Cardiac muscle cell (in vitro differentiated cells and primary cell): ENCODE measurements around the gene RHBDD1. TPM values are rescaled to one million over a fixed set of nuclear protein-coding genes. Genes with fewer than 3 reads are reported as not detected.

Experiments
- DNase-seq, 2 donors: peaks; one replicate each; pipeline versions ENCODE4 v3.0.0 to v3.0.0-alpha.2; 2010 to 2017; ENCODE audit warnings: low read depth in 1 of 2, low spot score in 1 of 2
- H3K27ac ChIP-seq: fragments of 200-600 bp; sonication (generic); 2 replicates; pipeline ENCODE4 v1.5.1; 2016
- H3K27me3 ChIP-seq: fragments of 200-600 bp; sonication (generic); 2 replicates; pipeline ENCODE4 v1.6.0; 2016; ENCODE audit warnings: control low read depth
- H3K36me3 ChIP-seq: fragments of 200-600 bp; sonication (generic); 2 replicates; pipeline ENCODE4 v1.5.1; 2016; ENCODE audit warnings: control low read depth
- H3K4me1 ChIP-seq: fragments of 200-600 bp; sonication (generic); 2 replicates; pipeline ENCODE4 v1.8.1; 2017; ENCODE audit warnings: low read depth, mild to moderate bottlenecking, mixed run types
- H3K4me3 ChIP-seq: fragments of 200-600 bp; sonication (generic); 2 replicates; pipeline ENCODE4 v1.5.1; 2016; ENCODE audit warnings: mild to moderate bottlenecking
- H3K9me3 ChIP-seq: fragments of 200-600 bp; sonication (generic); 2 replicates; pipeline ENCODE4 v1.5.1; 2017; ENCODE audit warnings: low read depth, mild to moderate bottlenecking, control low read depth
- polyA plus RNA-seq: library from polyadenylated mRNA; unstranded; fragments of >200 nt; fragmentation: Nextera tagmentation; extraction: Ambion mirVana; gene quantifications from 2 replicates; pipeline ENCODE4 v1.2.1, GENCODE V29; 2016
- total RNA-seq: library from RNA; depleted of rRNA; stranded (reverse); fragments of >200 nt; gene quantifications from 2 replicates; pipeline ENCODE4 v1.2.3, GENCODE V29; 2016
- TF ChIP-seq, protein P1 (sequence below): IDR thresholded peaks from 2 replicates; pipeline ENCODE4 v1.5.1; 2012; ENCODE audit warnings: low read depth, mild to moderate bottlenecking, low read length

Gene RHBDD1
- total and polyA plus RNA-seq, 2 experiments from 2014 or later, result 6.3 to 12.9 TPM

DNA sequence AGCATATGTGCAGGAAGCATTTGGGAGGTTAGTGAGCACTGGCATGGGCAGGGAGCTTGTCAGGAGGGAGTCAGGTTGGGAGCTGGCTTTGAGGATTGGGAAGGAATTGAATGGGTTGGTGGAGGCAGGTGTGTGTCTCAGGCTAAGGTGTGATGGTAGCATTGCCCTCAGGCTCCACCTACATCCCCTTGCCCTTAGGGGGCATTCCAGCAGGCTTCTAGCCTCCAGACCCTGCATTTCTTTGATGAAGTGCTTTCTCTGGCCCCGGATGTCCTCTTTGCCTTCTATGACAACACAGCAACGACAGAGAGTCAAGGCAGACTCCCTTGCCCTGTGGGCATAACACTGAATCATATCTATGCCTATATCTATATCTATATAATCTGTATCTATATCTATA lies 13.5 kb downstream of the RHBDD1 start:
- Histone ChIP-seq H3K36me3 (no peaks in the 10 kb centered on the region), H3K9me3 (no peaks in the 10 kb centered on the region), H3K4me1 (no peaks in the 10 kb centered on the region), H3K27me3 (no peaks in the 10 kb centered on the region), H3K4me3 (no peak overlapping the region), H3K27ac (no peak overlapping the region)
- no peak for DNase-seq
- TF ChIP-seq, protein P1, sequence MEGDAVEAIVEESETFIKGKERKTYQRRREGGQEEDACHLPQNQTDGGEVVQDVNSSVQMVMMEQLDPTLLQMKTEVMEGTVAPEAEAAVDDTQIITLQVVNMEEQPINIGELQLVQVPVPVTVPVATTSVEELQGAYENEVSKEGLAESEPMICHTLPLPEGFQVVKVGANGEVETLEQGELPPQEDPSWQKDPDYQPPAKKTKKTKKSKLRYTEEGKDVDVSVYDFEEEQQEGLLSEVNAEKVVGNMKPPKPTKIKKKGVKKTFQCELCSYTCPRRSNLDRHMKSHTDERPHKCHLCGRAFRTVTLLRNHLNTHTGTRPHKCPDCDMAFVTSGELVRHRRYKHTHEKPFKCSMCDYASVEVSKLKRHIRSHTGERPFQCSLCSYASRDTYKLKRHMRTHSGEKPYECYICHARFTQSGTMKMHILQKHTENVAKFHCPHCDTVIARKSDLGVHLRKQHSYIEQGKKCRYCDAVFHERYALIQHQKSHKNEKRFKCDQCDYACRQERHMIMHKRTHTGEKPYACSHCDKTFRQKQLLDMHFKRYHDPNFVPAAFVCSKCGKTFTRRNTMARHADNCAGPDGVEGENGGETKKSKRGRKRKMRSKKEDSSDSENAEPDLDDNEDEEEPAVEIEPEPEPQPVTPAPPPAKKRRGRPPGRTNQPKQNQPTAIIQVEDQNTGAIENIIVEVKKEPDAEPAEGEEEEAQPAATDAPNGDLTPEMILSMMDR, result no peak

GRCh38 chr2:226850024-226850423 lies 14.2 kb downstream of the RHBDD1 start:
- TF ChIP-seq, protein P1, result no peak
- no peak overlapping the region for H3K27ac ChIP-seq
- H3K9me3 ChIP-seq, result no peaks in the 10 kb centered on the region
- H3K27me3 ChIP-seq, result no peaks in the 10 kb centered on the region
- no peak overlapping the region for H3K4me3 ChIP-seq
- no peaks in the 10 kb centered on the region for H3K36me3 ChIP-seq
- no peaks in the 10 kb centered on the region for H3K4me1 ChIP-seq
- DNase-seq, result no peak

GRCh38 chr2:226855787-226856186 lies 19.9 kb downstream of the RHBDD1 start:
- H3K27me3 ChIP-seq, result no peaks in the 10 kb centered on the region
- no peak overlapping the region for H3K4me3 ChIP-seq
- no peaks in the 10 kb centered on the region for H3K36me3 ChIP-seq
- TF ChIP-seq, protein P1, result no peak
- H3K9me3 ChIP-seq, result no peaks in the 10 kb centered on the region
- DNase-seq, result no peak
- no peak overlapping the region for H3K27ac ChIP-seq
- H3K4me1 ChIP-seq, result peaks cover 7% of the 10 kb centered on the region

- TF ChIP-seq, protein P1, result no peak
- DNase-seq, result no peak
- Histone ChIP-seq H3K4me1 (peaks cover 7% of the 10 kb centered on the region), H3K9me3 (no peaks in the 10 kb centered on the region), H3K27me3 (no peaks in the 10 kb centered on the region), H3K36me3 (no peaks in the 10 kb centered on the region), H3K27ac (no peak overlapping the region), H3K4me3 (no peak overlapping the region)
Observed at GRCh38 chr2:226860087-226860486, 24.2 kb downstream of the RHBDD1 start.

DNA sequence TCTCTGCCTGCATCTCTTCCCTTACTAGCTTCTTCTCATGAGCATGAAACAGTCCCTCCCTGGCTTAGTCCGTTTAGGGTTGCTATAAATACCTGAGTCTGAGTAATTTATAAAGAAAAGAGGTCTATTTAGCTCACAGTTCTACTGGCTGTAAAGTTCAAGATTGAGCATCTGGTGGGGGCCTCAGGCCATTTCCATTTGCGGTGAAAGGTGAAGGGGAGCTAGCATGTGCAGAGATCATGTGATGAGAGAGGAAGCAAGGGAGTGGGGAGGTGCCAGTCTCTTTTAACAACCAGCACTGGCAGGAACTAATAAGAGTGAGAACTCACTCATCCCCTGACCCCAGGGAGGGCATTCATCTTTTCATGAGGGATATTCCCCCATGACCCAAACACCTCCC lies 26.8 kb downstream of the RHBDD1 start:
- Histone ChIP-seq H3K27me3 (no peaks in the 10 kb centered on the region), H3K36me3 (no peaks in the 10 kb centered on the region), H3K4me1 (peaks cover 5% of the 10 kb centered on the region), H3K9me3 (no peaks in the 10 kb centered on the region), H3K4me3 (no peak overlapping the region), H3K27ac (no peak overlapping the region)
- no peak for DNase-seq
- TF ChIP-seq, protein P1, result no peak

GRCh38 chr2:226865273-226865672 lies 29.4 kb downstream of the RHBDD1 start:
- no peak overlapping the region for H3K4me3 ChIP-seq
- H3K4me1 ChIP-seq, result no peaks in the 10 kb centered on the region
- H3K27me3 ChIP-seq, result no peaks in the 10 kb centered on the region
- DNase-seq, result no peak
- TF ChIP-seq, protein P1, result no peak
- no peaks in the 10 kb centered on the region for H3K9me3 ChIP-seq
- no peaks in the 10 kb centered on the region for H3K36me3 ChIP-seq
- no peak overlapping the region for H3K27ac ChIP-seq
